ENCODE data around the gene MAP3K12. TPM values are rescaled to one million over a fixed set of nuclear protein-coding genes. Genes with fewer than 3 reads are reported as not detected.

MAP3K12 gene
- total RNA-seq, 1 donor from 2014 or later = 21.9 TPM

DNA sequence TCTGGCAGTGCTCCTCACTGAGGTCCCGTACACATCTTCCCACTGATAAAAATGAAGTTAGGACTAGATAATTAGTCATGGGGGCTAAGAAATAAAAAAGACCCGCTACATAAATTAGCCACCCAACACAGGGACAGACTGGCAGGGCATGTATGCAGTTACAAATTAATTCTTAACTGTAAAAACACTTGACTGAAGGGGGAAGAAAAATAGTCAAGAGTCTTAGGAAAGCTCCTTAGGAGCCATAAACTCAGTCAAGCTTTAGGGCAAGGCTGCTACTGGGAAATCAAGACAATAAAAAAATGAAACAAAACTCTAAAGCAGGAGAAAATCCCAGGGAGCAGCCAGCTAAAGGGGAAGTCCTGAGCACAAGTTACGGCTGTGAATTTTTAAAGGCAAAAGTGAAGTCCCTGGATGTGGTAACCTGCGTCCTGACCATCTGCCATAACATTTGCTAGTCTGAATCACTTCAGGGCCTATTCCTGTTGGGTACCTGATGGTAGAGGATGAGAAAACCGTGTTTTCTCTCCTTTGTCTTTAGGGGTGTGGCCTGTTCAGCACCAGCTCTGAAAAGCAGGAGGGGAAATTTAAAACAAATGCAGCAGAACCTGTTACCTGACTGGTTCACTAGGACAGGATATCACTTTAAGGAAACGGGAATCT, 15.5 kb upstream of the MAP3K12 start:
- Histone ChIP-seq H3K27ac (no peak overlapping the region), H3K4me1 (no peaks in the 10 kb centered on the region), H3K4me3 (no peak overlapping the region), H3K9me3 (no peaks in the 10 kb centered on the region), H3K27me3 (no peaks in the 10 kb centered on the region), H3K36me3 (peaks cover 0 to 84% of the 10 kb centered on the region in 2 donors)
- TF ChIP-seq POLR2AphosphoS5 (IDR thresholded peaks at IDR 0.05; ENCODE audit: insufficient read depth in 1 of 2, low read depth in 1 of 2) (no peak), POLR2A (IDR thresholded peaks at IDR 0.05) (no peak)
- TF ChIP-seq, protein P1, sequence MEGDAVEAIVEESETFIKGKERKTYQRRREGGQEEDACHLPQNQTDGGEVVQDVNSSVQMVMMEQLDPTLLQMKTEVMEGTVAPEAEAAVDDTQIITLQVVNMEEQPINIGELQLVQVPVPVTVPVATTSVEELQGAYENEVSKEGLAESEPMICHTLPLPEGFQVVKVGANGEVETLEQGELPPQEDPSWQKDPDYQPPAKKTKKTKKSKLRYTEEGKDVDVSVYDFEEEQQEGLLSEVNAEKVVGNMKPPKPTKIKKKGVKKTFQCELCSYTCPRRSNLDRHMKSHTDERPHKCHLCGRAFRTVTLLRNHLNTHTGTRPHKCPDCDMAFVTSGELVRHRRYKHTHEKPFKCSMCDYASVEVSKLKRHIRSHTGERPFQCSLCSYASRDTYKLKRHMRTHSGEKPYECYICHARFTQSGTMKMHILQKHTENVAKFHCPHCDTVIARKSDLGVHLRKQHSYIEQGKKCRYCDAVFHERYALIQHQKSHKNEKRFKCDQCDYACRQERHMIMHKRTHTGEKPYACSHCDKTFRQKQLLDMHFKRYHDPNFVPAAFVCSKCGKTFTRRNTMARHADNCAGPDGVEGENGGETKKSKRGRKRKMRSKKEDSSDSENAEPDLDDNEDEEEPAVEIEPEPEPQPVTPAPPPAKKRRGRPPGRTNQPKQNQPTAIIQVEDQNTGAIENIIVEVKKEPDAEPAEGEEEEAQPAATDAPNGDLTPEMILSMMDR (IDR thresholded peaks at IDR 0.05) = no peak
- intact Hi-C loops (cut with DNase I) = no loop called here
- no peak for DNase-seq (ENCODE audit: extremely low spot score in 2 of 2)

DNA sequence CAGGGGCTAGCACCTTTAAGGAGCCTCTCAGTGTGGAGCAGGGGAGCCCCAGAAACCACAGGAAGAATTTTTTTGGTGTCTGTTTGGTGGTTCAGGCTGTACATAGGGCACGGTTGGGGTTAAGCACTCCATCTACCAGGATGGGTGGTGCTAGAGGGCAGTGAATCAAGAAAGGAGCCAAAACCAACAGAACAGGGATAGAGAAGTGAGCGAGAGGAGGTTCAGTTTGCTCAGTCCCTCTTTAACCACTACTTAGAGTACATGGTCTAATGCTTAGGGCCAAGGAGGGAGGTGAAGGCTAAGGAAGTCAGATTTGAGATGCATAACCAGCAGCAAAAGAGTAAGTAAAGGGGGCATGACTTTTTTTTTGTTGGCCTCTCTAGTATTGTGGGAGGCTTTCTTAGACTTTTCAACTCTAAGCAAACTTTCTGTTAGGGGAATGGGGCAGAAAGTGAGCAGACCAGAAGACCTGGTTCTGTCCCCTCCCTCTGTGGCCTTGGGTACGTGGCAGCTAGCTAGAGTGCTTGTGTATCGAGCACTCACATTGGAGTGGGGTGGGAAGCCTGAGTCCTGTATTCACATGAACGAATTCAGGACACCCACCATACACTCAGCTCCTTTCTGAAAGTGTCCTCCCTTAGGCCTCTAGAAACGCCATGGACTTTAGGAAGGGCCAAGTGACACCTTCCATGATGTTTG, 14.6 kb upstream of the MAP3K12 start:
- H3K27me3 ChIP-seq = no peaks in the 10 kb centered on the region
- peaks cover 0 to 76% of the 10 kb centered on the region in 2 donors for H3K36me3 ChIP-seq
- TF ChIP-seq POLR2A (IDR thresholded peaks at IDR 0.05) (no peak), POLR2AphosphoS5 (IDR thresholded peaks at IDR 0.05; ENCODE audit: insufficient read depth in 1 of 2, low read depth in 1 of 2) (no peak)
- TF ChIP-seq, protein P1 (IDR thresholded peaks at IDR 0.05) = no peak
- H3K4me3 ChIP-seq = no peak overlapping the region
- intact Hi-C loops (cut with DNase I) = no loop called here
- no peaks in the 10 kb centered on the region for H3K4me1 ChIP-seq
- no peak for DNase-seq (ENCODE audit: extremely low spot score in 2 of 2)
- no peaks in the 10 kb centered on the region for H3K9me3 ChIP-seq
- H3K27ac ChIP-seq = no peak overlapping the region

DNA sequence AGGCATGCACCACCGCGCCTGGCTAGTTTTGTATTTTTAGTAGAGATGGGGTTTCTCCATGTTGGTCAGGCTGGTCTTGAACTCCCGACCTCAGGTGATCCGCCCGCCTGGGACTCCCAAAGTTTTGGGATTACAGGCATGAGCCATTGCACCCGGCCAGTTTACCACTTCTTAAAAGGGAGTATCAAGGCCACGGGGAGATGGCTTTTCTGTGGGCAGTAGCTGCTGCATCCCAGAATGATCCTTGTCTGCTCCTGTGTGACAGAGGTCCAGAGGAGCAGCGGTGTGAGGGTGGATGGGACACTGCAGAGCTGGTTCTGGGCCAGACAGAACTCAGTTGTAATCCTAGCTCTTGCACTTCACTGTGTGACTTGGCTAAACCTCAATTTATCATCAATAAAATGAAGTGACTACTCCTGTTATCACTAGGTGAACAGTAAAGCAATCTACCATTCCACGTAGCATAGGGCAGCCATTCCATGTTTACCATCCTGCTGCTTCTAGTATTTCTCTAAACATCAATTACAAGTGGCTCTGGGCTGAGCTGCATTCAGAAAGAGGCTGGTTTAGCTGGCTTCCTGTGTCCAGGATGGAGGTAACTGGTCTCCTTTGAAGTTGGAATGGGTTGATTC, 11.0 kb upstream of the MAP3K12 start:
- H3K4me3 ChIP-seq = no peak overlapping the region
- H3K9me3 ChIP-seq = no peaks in the 10 kb centered on the region
- no peak for DNase-seq (ENCODE audit: extremely low spot score in 2 of 2)
- peaks cover 0 to 53% of the 10 kb centered on the region in 2 donors for H3K36me3 ChIP-seq
- TF ChIP-seq POLR2AphosphoS5 (IDR thresholded peaks at IDR 0.05; ENCODE audit: insufficient read depth in 1 of 2, low read depth in 1 of 2) (no peak), POLR2A (IDR thresholded peaks at IDR 0.05) (no peak)
- TF ChIP-seq, protein P1 (IDR thresholded peaks at IDR 0.05) = no peak
- H3K27ac ChIP-seq = no peak overlapping the region
- intact Hi-C loops (cut with DNase I) = no loop called here
- peaks cover 16% of the 10 kb centered on the region for H3K4me1 ChIP-seq
- H3K27me3 ChIP-seq = no peaks in the 10 kb centered on the region

DNA sequence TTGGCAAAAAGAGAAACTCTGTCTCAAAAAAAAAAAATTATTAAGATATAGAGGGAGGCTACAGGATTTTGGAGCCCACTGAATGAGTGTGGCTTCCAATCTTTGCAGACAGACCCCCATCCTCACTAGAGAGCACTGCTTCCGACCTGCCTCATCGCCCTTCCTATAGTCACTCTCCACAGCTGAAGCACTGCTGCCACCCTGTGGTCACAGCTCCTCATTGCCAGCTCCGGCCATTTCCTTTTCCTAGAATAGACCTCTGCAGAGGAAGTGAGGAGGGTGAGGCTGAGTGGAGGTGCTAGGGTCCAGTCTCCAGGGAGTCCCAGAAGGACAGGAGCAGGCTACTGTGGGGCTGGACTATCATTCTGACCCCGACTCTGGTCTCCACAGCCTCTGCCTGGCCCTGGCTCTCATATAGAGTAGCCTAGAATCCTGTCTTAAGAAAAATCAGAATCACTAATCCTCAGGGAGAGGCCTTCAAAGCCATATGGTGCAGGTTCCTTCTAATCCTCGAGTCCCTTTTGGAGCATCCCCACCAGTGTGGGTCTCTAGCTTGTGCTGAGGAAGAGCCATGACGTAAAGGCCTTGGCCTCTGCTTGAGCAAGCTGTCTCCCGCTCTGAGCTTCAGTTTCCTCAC, 9.4 kb upstream of the MAP3K12 start:
- Histone ChIP-seq H3K4me3 (no peak overlapping the region), H3K27ac (peak overlapping the region; percentile 48), H3K36me3 (peaks cover 0 to 42% of the 10 kb centered on the region in 2 donors), H3K9me3 (no peaks in the 10 kb centered on the region), H3K4me1 (peaks cover 26% of the 10 kb centered on the region), H3K27me3 (no peaks in the 10 kb centered on the region)
- intact Hi-C loops (cut with DNase I) = no loop called here
- TF ChIP-seq POLR2A (IDR thresholded peaks at IDR 0.05) (no peak), POLR2AphosphoS5 (IDR thresholded peaks at IDR 0.05; ENCODE audit: insufficient read depth in 1 of 2, low read depth in 1 of 2) (peak in 1 of 2 donors; percentile 17)
- TF ChIP-seq, protein P1 (IDR thresholded peaks at IDR 0.05) = peak; percentile 56 to 91 (median 83)
- DNase-seq (ENCODE audit: extremely low spot score in 2 of 2) = no peak

Data from vagina (tissue), 2 donors.